Osteocyte (in vitro differentiated cells): ENCODE data around the gene SERINC5. TPM values are rescaled to one million over a fixed set of nuclear protein-coding genes. Genes with fewer than 3 reads are reported as not detected.

Experiments used
- DNase-seq: peaks from one replicate; pipeline ENCODE4 v3.0.0; 2021; ENCODE audit warnings: mixed read lengths; ENCODE audit not compliant: unreplicated experiment; ENCODE audit errors: extremely low spot score
- H3K27ac Mint-ChIP-seq: one replicate; pipeline ENCODE4 v1.8.0; 2021; ENCODE audit warnings: mild to moderate bottlenecking, mixed read lengths; ENCODE audit not compliant: unreplicated experiment
- H3K27me3 Mint-ChIP-seq: one replicate; pipeline ENCODE4 v1.8.0; 2021; ENCODE audit warnings: mixed read lengths; ENCODE audit not compliant: unreplicated experiment
- H3K36me3 Mint-ChIP-seq: one replicate; pipeline ENCODE4 v1.8.0; 2021; ENCODE audit warnings: mixed read lengths; ENCODE audit not compliant: unreplicated experiment
- H3K4me1 Mint-ChIP-seq: one replicate; pipeline ENCODE4 v1.8.0; 2021; ENCODE audit warnings: mixed read lengths; ENCODE audit not compliant: unreplicated experiment
- H3K4me3 Mint-ChIP-seq: one replicate; pipeline ENCODE4 v1.8.0; 2021; ENCODE audit warnings: mild to moderate bottlenecking, moderate library complexity, mixed read lengths; ENCODE audit not compliant: unreplicated experiment
- H3K9me3 Mint-ChIP-seq: one replicate; pipeline ENCODE4 v1.8.0; 2021; ENCODE audit warnings: mixed read lengths; ENCODE audit not compliant: unreplicated experiment
- CTCF ChIP-seq: fragments of 200-600 bp; sonication (generic); IDR thresholded peaks from 2 replicates; pipeline ENCODE4 v1.5.0; 2021; ENCODE audit warnings: antibody characterized with exemption, mild to moderate bottlenecking, moderate library complexity
- total RNA-seq: library from RNA; stranded (reverse); gene quantifications from 2 replicates; pipeline ENCODE4 v1.2.1, GENCODE V29; 2021

SERINC5 gene
- total RNA-seq, 1 donor from 2014 or later, result 43.2 TPM

GRCh38 chr5:80227979-80228596 is 27.8 kb downstream of the SERINC5 start:
- TF ChIP-seq CTCF, result no peak
- no peak for DNase-seq
- Mint-ChIP-seq H3K36me3 (no peaks in the 10 kb centered on the region), H3K27me3 (no peaks in the 10 kb centered on the region), H3K4me1 (peaks cover 26% of the 10 kb centered on the region), H3K4me3 (no peak overlapping the region), H3K9me3 (no peaks in the 10 kb centered on the region), H3K27ac (no peak overlapping the region)

- TF ChIP-seq CTCF, result no peak
- no peak for DNase-seq
- no peaks in the 10 kb centered on the region for H3K36me3 Mint-ChIP-seq
- no peaks in the 10 kb centered on the region for H3K27me3 Mint-ChIP-seq
- no peak overlapping the region for H3K27ac Mint-ChIP-seq
- peaks cover 20% of the 10 kb centered on the region for H3K4me1 Mint-ChIP-seq
- H3K4me3 Mint-ChIP-seq, result no peak overlapping the region
- no peaks in the 10 kb centered on the region for H3K9me3 Mint-ChIP-seq
Measured at GRCh38 chr5:80225934-80226326, 29.9 kb downstream of the SERINC5 start.

- no peak for TF ChIP-seq CTCF
- Mint-ChIP-seq H3K36me3 (no peaks in the 10 kb centered on the region), H3K9me3 (no peaks in the 10 kb centered on the region), H3K4me1 (peaks cover 15% of the 10 kb centered on the region), H3K27ac (no peak overlapping the region), H3K27me3 (no peaks in the 10 kb centered on the region), H3K4me3 (no peak overlapping the region)
- no peak for DNase-seq
Measured at GRCh38 chr5:80225189-80225933, 30.5 kb downstream of the SERINC5 start.

- Mint-ChIP-seq H3K4me3 (no peak overlapping the region), H3K27me3 (no peaks in the 10 kb centered on the region), H3K4me1 (peaks cover 2% of the 10 kb centered on the region), H3K36me3 (no peaks in the 10 kb centered on the region), H3K27ac (no peak overlapping the region), H3K9me3 (no peaks in the 10 kb centered on the region)
- no peak for DNase-seq
- no peak for TF ChIP-seq CTCF
Measured at GRCh38 chr5:80223561-80223960, 32.3 kb downstream of the SERINC5 start.

DNA sequence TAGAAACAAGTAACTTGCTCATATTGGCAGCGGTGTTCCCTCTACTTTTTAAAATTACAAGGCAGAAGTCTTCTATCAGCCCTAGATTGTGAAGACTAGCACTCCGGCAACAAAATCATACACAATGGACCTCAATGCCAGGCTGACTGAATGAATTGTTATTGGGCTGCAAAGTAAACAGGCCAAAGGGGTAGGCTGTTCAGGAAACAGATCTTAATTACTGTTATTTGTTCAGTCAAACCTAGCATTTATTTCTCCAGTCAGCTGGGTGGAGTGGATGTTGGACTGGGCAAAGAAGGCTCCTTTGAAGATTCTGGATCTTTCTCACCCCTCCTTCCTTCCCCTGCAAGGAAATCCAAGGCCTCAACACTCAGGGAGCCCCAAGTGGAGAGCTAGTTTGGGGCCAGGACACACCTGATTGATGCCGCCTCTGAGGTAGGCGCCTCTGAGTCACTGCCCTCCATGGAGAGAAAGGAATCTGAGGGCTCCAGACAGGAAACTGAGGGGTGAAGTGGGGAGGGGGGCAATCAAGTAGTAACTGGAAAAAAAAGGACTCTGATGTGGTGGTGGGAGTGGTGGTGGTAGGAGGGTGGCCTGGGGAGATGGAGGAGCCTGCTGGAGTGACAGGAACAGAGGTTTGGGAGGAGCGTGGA is 35.5 kb downstream of the SERINC5 start:
- Mint-ChIP-seq H3K27ac (no peak overlapping the region), H3K36me3 (no peaks in the 10 kb centered on the region), H3K4me3 (no peak overlapping the region), H3K9me3 (no peaks in the 10 kb centered on the region), H3K4me1 (no peaks in the 10 kb centered on the region), H3K27me3 (no peaks in the 10 kb centered on the region)
- DNase-seq, result no peak
- no peak for TF ChIP-seq CTCF
